ENCODE measurements around the gene MVB12B.

Gene MVB12B

DNA sequence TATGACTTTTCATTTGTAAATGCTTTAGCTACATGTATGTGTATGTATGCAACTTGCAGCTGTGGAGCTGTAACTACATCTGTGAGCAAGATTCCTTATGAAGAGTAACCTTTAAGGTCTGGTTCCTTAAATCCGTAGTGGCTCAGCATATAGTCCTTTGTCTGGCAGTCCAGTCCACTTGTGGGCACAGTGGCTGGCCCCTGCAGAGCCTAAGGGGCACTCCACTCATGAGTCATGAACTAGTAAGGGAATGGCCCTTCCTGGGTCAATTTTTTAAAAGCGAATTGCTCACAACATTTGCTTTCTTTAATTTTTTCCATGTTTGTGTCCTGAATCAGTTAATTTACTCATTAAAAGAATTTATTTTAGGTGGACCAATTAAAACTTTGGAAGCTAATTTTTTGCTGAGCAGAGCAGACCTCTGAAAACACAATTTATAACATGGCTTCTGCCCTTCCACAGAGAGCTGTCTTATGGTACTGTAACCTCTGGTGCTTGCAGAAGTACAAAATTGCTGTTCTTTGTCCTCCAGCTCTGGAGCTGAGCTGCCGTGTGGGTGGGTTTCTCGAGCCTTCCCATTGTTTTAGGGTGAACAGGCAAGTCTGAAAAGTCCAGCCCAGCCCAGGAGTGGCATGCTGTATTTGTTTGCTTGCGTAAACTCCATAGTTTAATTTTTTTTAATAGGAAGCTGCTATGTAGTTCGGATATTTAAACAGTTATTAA is 110.1 kb downstream of the MVB12B start:
- TF ChIP-seq POLR2AphosphoS5 (IDR thresholded peaks at IDR 0.05; ENCODE audit: low read depth, low read length) (no peak), SIN3A (IDR thresholded peaks at IDR 0.05; ENCODE audit: borderline replicate concordance, insufficient read depth, low read length) (no peak), FOXP2 (optimal IDR thresholded peaks at IDR 0.05; ENCODE audit: borderline replicate concordance, extremely low read depth, extremely low read length, insufficient read depth) (no peak), TAF1 (IDR thresholded peaks at IDR 0.05; ENCODE audit: borderline replicate concordance, insufficient read depth, low read length) (no peak)
- TF ChIP-seq, protein P1, sequence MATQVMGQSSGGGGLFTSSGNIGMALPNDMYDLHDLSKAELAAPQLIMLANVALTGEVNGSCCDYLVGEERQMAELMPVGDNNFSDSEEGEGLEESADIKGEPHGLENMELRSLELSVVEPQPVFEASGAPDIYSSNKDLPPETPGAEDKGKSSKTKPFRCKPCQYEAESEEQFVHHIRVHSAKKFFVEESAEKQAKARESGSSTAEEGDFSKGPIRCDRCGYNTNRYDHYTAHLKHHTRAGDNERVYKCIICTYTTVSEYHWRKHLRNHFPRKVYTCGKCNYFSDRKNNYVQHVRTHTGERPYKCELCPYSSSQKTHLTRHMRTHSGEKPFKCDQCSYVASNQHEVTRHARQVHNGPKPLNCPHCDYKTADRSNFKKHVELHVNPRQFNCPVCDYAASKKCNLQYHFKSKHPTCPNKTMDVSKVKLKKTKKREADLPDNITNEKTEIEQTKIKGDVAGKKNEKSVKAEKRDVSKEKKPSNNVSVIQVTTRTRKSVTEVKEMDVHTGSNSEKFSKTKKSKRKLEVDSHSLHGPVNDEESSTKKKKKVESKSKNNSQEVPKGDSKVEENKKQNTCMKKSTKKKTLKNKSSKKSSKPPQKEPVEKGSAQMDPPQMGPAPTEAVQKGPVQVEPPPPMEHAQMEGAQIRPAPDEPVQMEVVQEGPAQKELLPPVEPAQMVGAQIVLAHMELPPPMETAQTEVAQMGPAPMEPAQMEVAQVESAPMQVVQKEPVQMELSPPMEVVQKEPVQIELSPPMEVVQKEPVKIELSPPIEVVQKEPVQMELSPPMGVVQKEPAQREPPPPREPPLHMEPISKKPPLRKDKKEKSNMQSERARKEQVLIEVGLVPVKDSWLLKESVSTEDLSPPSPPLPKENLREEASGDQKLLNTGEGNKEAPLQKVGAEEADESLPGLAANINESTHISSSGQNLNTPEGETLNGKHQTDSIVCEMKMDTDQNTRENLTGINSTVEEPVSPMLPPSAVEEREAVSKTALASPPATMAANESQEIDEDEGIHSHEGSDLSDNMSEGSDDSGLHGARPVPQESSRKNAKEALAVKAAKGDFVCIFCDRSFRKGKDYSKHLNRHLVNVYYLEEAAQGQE (IDR thresholded peaks at IDR 0.05; ENCODE audit: insufficient read depth in 1 of 2, low read depth in 2 of 2, low read length in 2 of 2), result no peak

DNA sequence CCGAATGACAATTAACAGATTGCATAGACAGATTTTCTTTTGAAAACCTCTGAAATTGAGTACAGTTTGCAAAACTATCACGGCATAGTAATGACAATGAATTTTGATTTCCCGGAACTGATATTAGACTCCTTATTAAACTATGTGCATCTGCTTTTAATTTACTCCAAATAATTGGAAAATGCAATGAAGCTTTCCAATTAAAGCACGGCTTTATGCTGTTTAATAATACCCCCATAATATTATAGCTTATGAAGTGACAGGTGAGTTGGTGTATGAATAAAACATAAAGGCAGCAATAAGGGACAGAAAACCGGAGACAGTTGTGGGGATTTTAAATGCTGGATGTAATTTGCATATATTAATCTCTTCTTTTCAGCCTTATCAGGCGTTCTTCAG is 110.6 kb downstream of the MVB12B start:
- TF ChIP-seq SIN3A (IDR thresholded peaks at IDR 0.05; ENCODE audit: borderline replicate concordance, insufficient read depth, low read length) (no peak), POLR2AphosphoS5 (IDR thresholded peaks at IDR 0.05; ENCODE audit: low read depth, low read length) (no peak), TAF1 (IDR thresholded peaks at IDR 0.05; ENCODE audit: borderline replicate concordance, insufficient read depth, low read length) (no peak), FOXP2 (optimal IDR thresholded peaks at IDR 0.05; ENCODE audit: borderline replicate concordance, extremely low read depth, extremely low read length, insufficient read depth) (no peak)
- TF ChIP-seq, protein P1 (IDR thresholded peaks at IDR 0.05; ENCODE audit: insufficient read depth in 1 of 2, low read depth in 2 of 2, low read length in 2 of 2), result no peak

DNA sequence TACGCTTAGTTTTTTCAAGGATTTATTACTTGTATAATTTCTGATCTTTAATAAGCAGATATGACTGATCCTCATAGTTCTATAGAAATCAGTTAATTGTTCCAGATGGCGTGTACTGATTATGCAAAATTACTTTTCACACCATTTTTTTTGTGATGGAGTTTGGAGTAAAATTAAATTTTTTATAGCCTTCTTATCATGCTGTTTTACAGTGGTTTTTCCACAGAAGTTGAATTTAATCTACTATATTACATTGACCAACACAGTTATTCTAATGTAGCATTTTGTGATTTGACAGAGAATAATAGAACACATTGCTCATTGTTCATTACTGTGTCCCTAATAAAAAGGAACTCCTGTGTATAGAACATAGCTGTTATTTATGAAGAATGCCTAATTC is 111.1 kb downstream of the MVB12B start:
- no peak for TF ChIP-seq SIN3A (IDR thresholded peaks at IDR 0.05; ENCODE audit: borderline replicate concordance, insufficient read depth, low read length)
- TF ChIP-seq TAF1 (IDR thresholded peaks at IDR 0.05; ENCODE audit: borderline replicate concordance, insufficient read depth, low read length), result no peak
- no peak for TF ChIP-seq POLR2AphosphoS5 (IDR thresholded peaks at IDR 0.05; ENCODE audit: low read depth, low read length)
- TF ChIP-seq, protein P1 (IDR thresholded peaks at IDR 0.05; ENCODE audit: insufficient read depth in 1 of 2, low read depth in 2 of 2, low read length in 2 of 2), result no peak
- TF ChIP-seq FOXP2 (optimal IDR thresholded peaks at IDR 0.05; ENCODE audit: borderline replicate concordance, extremely low read depth, extremely low read length, insufficient read depth), result no peak

DNA sequence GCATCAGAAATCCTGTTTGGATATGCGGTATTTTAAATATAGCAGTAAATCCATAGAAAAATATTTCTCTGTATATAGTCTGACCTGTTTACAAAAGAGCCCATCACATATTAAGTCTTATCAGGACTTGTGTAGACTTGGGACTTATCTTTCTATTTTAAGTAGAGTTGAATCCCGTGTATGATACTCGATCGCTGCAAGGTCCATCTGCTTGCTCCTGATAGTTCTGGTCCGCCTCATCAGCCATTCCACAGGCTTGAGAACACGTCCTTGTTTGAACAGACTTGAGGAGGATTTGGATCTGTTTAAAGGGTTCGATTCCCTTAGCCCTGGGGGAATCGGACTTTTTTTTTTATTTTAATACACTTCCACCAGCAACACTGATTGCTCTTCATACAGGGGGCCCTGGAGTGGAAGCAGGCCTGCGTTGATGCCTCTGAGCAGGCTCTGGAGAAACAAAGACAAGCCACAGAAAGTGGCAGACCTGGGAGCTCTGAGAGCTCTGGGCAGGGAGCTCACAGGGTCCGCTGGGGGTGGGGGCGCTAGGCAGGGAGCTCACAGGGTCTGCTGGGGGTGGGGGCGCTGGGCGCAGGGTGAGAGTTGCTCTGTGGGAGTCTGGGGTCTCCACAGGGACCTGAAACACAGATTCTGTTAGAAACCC is 112.2 kb downstream of the MVB12B start:
- TF ChIP-seq SIN3A (IDR thresholded peaks at IDR 0.05; ENCODE audit: borderline replicate concordance, insufficient read depth, low read length) (no peak), TAF1 (IDR thresholded peaks at IDR 0.05; ENCODE audit: borderline replicate concordance, insufficient read depth, low read length) (no peak), POLR2AphosphoS5 (IDR thresholded peaks at IDR 0.05; ENCODE audit: low read depth, low read length) (no peak), FOXP2 (optimal IDR thresholded peaks at IDR 0.05; ENCODE audit: borderline replicate concordance, extremely low read depth, extremely low read length, insufficient read depth) (no peak)
- TF ChIP-seq, protein P1 (IDR thresholded peaks at IDR 0.05; ENCODE audit: insufficient read depth in 1 of 2, low read depth in 2 of 2, low read length in 2 of 2), result no peak

All from PFSK-1 (cell line).